Endothelial cell (in vitro differentiated cells): ENCODE data around the gene LARP1. TPM values are rescaled to one million over a fixed set of nuclear protein-coding genes. Genes with fewer than 3 reads are reported as not detected.
"Not testable (repeated sequence)": the region's sequence is repeated elsewhere in the genome, so short reads cannot be mapped to it uniquely, and the experiment has no call there.

Source experiments
- DNase-seq: peaks from one replicate; pipeline ENCODE4 v3.0.0; 2021; ENCODE audit warnings: low spot score
- H3K27ac Mint-ChIP-seq: one replicate; pipeline ENCODE4 v1.8.0; 2021; ENCODE audit warnings: mixed read lengths, inconsistent platforms; ENCODE audit not compliant: unreplicated experiment
- H3K27me3 Mint-ChIP-seq: one replicate; pipeline ENCODE4 v1.8.0; 2021; ENCODE audit warnings: mild to moderate bottlenecking, moderate library complexity, mixed read lengths, inconsistent platforms; ENCODE audit not compliant: unreplicated experiment
- H3K36me3 Mint-ChIP-seq: one replicate; pipeline ENCODE4 v1.8.0; 2021; ENCODE audit warnings: mild to moderate bottlenecking, low read depth, mixed read lengths, inconsistent platforms; ENCODE audit not compliant: unreplicated experiment
- H3K4me1 Mint-ChIP-seq: one replicate; pipeline ENCODE4 v1.8.0; 2021; ENCODE audit warnings: mild to moderate bottlenecking, mixed read lengths, inconsistent platforms; ENCODE audit not compliant: unreplicated experiment
- H3K4me3 Mint-ChIP-seq: one replicate; pipeline ENCODE4 v1.8.0; 2021; ENCODE audit warnings: mild to moderate bottlenecking, mixed read lengths, inconsistent platforms; ENCODE audit not compliant: unreplicated experiment
- H3K9me3 Mint-ChIP-seq: one replicate; pipeline ENCODE4 v1.8.0; 2021; ENCODE audit warnings: mixed read lengths, inconsistent platforms; ENCODE audit not compliant: unreplicated experiment
- CTCF ChIP-seq: fragments of 200-600 bp; sonication (generic); IDR thresholded peaks from one replicate; pipeline ENCODE4 v1.5.0; 2021; ENCODE audit warnings: antibody characterized with exemption; ENCODE audit not compliant: unreplicated experiment
- total RNA-seq: library from RNA; stranded (reverse); fragmentation: NEBNext Ultra II Directional; extraction: Animal tissue kit (Norgen Biotek cat#: 25700); gene quantifications from one replicate; pipeline ENCODE4 v1.2.1, GENCODE V29; 2021; ENCODE audit not compliant: unreplicated experiment

The LARP1 gene
- total RNA-seq, 1 donor from 2014 or later = 198 TPM

- Mint-ChIP-seq H3K4me1 (peaks cover 15% of the 10 kb centered on the region), H3K27ac (no peak overlapping the region), H3K36me3 (peaks cover 7% of the 10 kb centered on the region), H3K27me3 (no peaks in the 10 kb centered on the region), H3K9me3 (no peaks in the 10 kb centered on the region), H3K4me3 (no peak overlapping the region)
- no peak for DNase-seq
- TF ChIP-seq CTCF = no peak
Measured at GRCh38 chr5:154745349-154745748, 9.8 kb upstream of the LARP1 start.

- H3K27ac Mint-ChIP-seq = no peak overlapping the region
- no peak overlapping the region for H3K4me3 Mint-ChIP-seq
- peaks cover 4% of the 10 kb centered on the region for H3K27me3 Mint-ChIP-seq
- peaks cover 11% of the 10 kb centered on the region for H3K36me3 Mint-ChIP-seq
- DNase-seq = no peak
- H3K4me1 Mint-ChIP-seq = peaks cover 20% of the 10 kb centered on the region
- no peak for TF ChIP-seq CTCF
- H3K9me3 Mint-ChIP-seq = no peaks in the 10 kb centered on the region
Measured at GRCh38 chr5:154749491-154749890, 5.7 kb upstream of the LARP1 start.

- not testable (repeated sequence) for H3K27me3 Mint-ChIP-seq, DNase-seq, H3K27ac Mint-ChIP-seq, H3K4me3 Mint-ChIP-seq, H3K9me3 Mint-ChIP-seq
- peaks cover 11% of the 10 kb centered on the region for H3K36me3 Mint-ChIP-seq
- H3K4me1 Mint-ChIP-seq = peaks cover 20% of the 10 kb centered on the region
Measured at GRCh38 chr5:154750641-154751040, 4.5 kb upstream of the LARP1 start.

GRCh38 chr5:154751854-154752253 is 3.3 kb upstream of the LARP1 start:
- DNase-seq = no peak
- Mint-ChIP-seq H3K36me3 (peaks cover 4% of the 10 kb centered on the region), H3K4me3 (no peak overlapping the region), H3K27ac (no peak overlapping the region), H3K9me3 (no peaks in the 10 kb centered on the region), H3K4me1 (peaks cover 20% of the 10 kb centered on the region), H3K27me3 (peaks cover 7% of the 10 kb centered on the region)
- no peak for TF ChIP-seq CTCF

GRCh38 chr5:154753792-154754191 is 1.4 kb upstream of the LARP1 start:
- Mint-ChIP-seq H3K36me3 (peaks cover 4% of the 10 kb centered on the region), H3K27ac (no peak overlapping the region), H3K27me3 (peaks cover 14% of the 10 kb centered on the region), H3K4me1 (peaks cover 32% of the 10 kb centered on the region), H3K9me3 (no peaks in the 10 kb centered on the region), H3K4me3 (peak overlapping the region; percentile 89)
- no peak for TF ChIP-seq CTCF
- DNase-seq = no peak
